Measurements from ENCODE around the gene LRRTM4.

DNA sequence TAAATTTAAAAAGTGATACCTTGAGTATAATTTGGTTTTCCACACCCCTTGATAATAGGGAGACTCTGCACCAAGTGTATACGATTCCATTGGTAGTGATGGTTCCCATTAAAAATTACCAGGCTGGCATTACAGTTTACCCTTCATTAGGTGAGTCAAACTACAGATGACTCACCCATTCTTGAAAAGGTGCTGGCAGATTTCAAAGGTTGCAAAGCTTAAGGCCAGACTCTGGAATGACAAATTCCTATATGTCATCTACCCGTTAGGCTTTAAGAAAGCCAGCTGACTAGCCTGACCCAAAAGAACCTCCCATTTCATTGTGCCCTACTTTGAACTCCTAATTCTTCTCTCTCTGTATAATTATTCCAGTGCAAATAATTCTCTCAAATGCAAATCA is 124.4 kb downstream of the LRRTM4 start:
- TF ChIP-seq ZNF615 (CRISPR knock-in tag; IDR thresholded peaks at IDR 0.05; ENCODE audit: borderline replicate concordance) (no peak), ZBTB20 (CRISPR knock-in tag; IDR thresholded peaks at IDR 0.05; ENCODE audit: borderline replicate concordance, low read depth) (no peak), POLR2A (IDR thresholded peaks at IDR 0.05; ENCODE audit: insufficient read depth in 1 of 2, low read depth in 2 of 2, low read length in 2 of 2) (no peak), ZNF619 (CRISPR knock-in tag; IDR thresholded peaks at IDR 0.05) (no peak), SP2 (CRISPR knock-in tag; IDR thresholded peaks at IDR 0.05) (no peak)
- TF ChIP-seq, protein P1, sequence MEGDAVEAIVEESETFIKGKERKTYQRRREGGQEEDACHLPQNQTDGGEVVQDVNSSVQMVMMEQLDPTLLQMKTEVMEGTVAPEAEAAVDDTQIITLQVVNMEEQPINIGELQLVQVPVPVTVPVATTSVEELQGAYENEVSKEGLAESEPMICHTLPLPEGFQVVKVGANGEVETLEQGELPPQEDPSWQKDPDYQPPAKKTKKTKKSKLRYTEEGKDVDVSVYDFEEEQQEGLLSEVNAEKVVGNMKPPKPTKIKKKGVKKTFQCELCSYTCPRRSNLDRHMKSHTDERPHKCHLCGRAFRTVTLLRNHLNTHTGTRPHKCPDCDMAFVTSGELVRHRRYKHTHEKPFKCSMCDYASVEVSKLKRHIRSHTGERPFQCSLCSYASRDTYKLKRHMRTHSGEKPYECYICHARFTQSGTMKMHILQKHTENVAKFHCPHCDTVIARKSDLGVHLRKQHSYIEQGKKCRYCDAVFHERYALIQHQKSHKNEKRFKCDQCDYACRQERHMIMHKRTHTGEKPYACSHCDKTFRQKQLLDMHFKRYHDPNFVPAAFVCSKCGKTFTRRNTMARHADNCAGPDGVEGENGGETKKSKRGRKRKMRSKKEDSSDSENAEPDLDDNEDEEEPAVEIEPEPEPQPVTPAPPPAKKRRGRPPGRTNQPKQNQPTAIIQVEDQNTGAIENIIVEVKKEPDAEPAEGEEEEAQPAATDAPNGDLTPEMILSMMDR (CRISPR knock-in tag; IDR thresholded peaks at IDR 0.05), result no peak
